Gastroesophageal sphincter (tissue), 4 donors: ENCODE measurements around the gene MITF. TPM values are rescaled to one million over a fixed set of nuclear protein-coding genes. Genes with fewer than 3 reads are reported as not detected.
"Not testable (repeated sequence)": the region's sequence is repeated elsewhere in the genome, so short reads cannot be mapped to it uniquely, and the experiment has no call there.

ENCODE experiments used
- ATAC-seq: fragments of 150-250 bp; one replicate; pipeline ENCODE4 v1.9.1; 2016; ENCODE audit warnings: mild to moderate bottlenecking, moderate library complexity
- H3K27ac ChIP-seq, 4 donors: fragments of 200-600 bp; sonication (generic) in 3 of 4; 1 replicate in 3 of 4; 2 replicates in 1 of 4; pipeline ENCODE4 v1.5.1; 2016 to 2019
- H3K27me3 ChIP-seq: fragments of 200-600 bp; sonication (generic); one replicate; pipeline ENCODE4 v1.5.1; 2019
- H3K36me3 ChIP-seq, 2 donors: fragments of 200-600 bp; sonication (generic); one replicate each; pipeline ENCODE4 v1.5.1; 2019; ENCODE audit warnings: control low read depth in 1 of 2
- H3K4me1 ChIP-seq, 3 donors: fragments of 200-600 bp; sonication (generic); 1 replicate in 2 of 3; 2 replicates in 1 of 3; pipeline ENCODE4 v1.5.1; 2016 to 2019; ENCODE audit warnings: control low read depth in 2 of 3
- H3K4me3 ChIP-seq, 2 donors: fragments of 200-600 bp; sonication (generic); one replicate each; pipeline ENCODE4 v1.5.1; 2019; ENCODE audit warnings: mild to moderate bottlenecking in 1 of 2, moderate library complexity in 1 of 2
- H3K9me3 ChIP-seq, 3 donors: fragments of 200-600 bp; sonication (generic); one replicate each; pipeline ENCODE4 v1.5.1; 2017 to 2019; ENCODE audit warnings: control low read depth in 2 of 3
- EP300 ChIP-seq: sonication (generic); formaldehyde crosslinking; IDR thresholded peaks from one replicate; pipeline ENCODE4 v1.6.1; 2017; ENCODE audit warnings: antibody characterized with exemption, mild to moderate bottlenecking
- POLR2A ChIP-seq, 2 donors: fragments of 450-650 bp; IDR thresholded peaks; one replicate each; pipeline ENCODE4 v1.6.1; 2017; ENCODE audit warnings: antibody characterized with exemption in 2 of 2, mild to moderate bottlenecking in 2 of 2, moderate library complexity in 1 of 2
- POLR2AphosphoS5 ChIP-seq: sonication (generic); formaldehyde crosslinking; IDR thresholded peaks from one replicate; pipeline ENCODE4 v1.6.1; 2017; ENCODE audit warnings: antibody characterized with exemption
- WGBS, 2 donors: methylation state at CpG; one replicate each; pipeline ENCODE4 v1.1.5; 2018; ENCODE audit warnings: low coverage in 1 of 2; 5-methylcytosine and 5-hydroxymethylcytosine counted together
- total RNA-seq, 4 donors: library from RNA; depleted of rRNA; stranded (reverse); fragments of >200 nt; gene quantifications; one replicate each; pipeline ENCODE4 v1.1.0, GENCODE V29; 2016
- TF ChIP-seq, protein P1 (sequence below), 4 experiments: fragments of 200-600 bp in 2 of 4; fragments of 450-650 bp in 2 of 4; sonication (generic) in 1 of 4; IDR thresholded peaks; one replicate each; pipeline ENCODE4 v1.5.1; 2017 to 2019; ENCODE audit warnings: antibody characterized with exemption in 4 of 4, mild to moderate bottlenecking in 2 of 4, moderate library complexity in 2 of 4

MITF gene
- total RNA-seq, 4 donors from 2014 or later, result 44.8 to 86.8 (median 77.9) TPM

GRCh38 chr3:69791919-69792399 lies 52.7 kb downstream of the MITF start:
- H3K36me3 ChIP-seq, result no peaks in the 10 kb centered on the region
- peak; percentile 57 for ATAC-seq
- no peaks in the 10 kb centered on the region for H3K9me3 ChIP-seq
- WGBS, 2 donors, result 20 to 23% methylated on average over 3 of the region's 3 CpGs
- H3K4me3 ChIP-seq, result no peak overlapping the region
- peak overlapping the region in 3 of 4 donors; percentile 21 to 62 (median 44) for H3K27ac ChIP-seq
- H3K4me1 ChIP-seq, result peaks cover 11 to 77% (median 19%) of the 10 kb centered on the region in 3 donors
- TF ChIP-seq, protein P1, sequence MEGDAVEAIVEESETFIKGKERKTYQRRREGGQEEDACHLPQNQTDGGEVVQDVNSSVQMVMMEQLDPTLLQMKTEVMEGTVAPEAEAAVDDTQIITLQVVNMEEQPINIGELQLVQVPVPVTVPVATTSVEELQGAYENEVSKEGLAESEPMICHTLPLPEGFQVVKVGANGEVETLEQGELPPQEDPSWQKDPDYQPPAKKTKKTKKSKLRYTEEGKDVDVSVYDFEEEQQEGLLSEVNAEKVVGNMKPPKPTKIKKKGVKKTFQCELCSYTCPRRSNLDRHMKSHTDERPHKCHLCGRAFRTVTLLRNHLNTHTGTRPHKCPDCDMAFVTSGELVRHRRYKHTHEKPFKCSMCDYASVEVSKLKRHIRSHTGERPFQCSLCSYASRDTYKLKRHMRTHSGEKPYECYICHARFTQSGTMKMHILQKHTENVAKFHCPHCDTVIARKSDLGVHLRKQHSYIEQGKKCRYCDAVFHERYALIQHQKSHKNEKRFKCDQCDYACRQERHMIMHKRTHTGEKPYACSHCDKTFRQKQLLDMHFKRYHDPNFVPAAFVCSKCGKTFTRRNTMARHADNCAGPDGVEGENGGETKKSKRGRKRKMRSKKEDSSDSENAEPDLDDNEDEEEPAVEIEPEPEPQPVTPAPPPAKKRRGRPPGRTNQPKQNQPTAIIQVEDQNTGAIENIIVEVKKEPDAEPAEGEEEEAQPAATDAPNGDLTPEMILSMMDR (IDR thresholded peaks at IDR 0.05), result peak; percentile 17 to 78 (median 64)
- no peak for TF ChIP-seq EP300
- H3K27me3 ChIP-seq, result no peaks in the 10 kb centered on the region

DNA sequence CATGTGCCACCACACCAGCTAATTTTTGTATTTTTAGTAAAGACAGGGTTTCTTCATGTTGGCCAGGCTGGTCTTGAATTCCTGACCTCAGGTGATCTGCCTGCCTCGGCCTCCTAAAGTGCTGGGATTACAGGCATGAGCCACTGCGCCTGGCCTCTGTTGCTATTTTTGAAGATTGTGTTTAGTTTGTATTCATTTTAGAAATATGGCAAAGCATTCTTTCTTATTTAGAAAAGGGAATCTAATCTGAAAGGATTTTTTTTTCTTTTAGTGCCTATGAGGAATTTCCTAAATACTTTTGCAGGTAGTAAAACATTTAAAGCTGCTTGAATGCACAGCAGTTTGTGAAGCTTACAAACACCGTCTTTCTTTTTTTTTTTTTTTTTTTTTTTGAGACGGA lies 56.9 kb downstream of the MITF start:
- ATAC-seq, H3K9me3 ChIP-seq, H3K27me3 ChIP-seq, H3K36me3 ChIP-seq, H3K4me3 ChIP-seq: not testable (repeated sequence)
- peak overlapping the region in 1 of 4 donors; percentile 5 for H3K27ac ChIP-seq
- H3K4me1 ChIP-seq, result peaks cover 8 to 59% (median 9%) of the 10 kb centered on the region in 3 donors
- WGBS, 2 donors, result 42 to 56% methylated on average over 2 to 3 of the region's 4 CpGs

DNA sequence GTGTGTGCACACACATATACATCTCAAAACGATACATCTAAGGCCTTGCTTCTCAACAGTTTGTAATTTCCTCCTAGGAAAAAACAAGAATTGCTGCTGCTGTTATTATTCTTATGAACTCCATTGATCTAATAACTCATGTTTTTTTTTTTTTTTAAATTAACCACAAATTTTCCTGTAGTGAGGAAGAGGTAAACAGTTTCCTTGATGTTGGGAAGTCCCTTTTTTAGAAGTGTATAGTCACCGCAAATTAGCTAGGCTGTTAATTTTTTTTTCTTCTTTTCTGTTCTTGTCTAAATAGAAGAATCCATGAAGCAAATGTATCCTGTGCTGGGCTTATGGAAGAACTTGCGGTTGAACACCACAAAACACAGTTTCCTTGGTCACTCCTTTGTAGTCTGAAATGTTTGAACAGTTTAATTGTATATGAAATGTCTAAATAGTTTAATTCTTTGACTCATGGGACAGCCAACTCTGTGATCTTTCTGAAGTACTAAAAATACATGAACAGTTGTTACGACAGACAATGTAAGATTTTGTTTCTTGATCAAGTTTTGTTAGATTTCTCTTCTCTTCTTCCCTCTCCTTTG lies 64.5 kb downstream of the MITF start:
- WGBS, 2 donors, result 24 to 36% methylated on average over 4 of the region's 4 CpGs
- H3K9me3 ChIP-seq, result no peaks in the 10 kb centered on the region
- H3K4me3 ChIP-seq, result no peak overlapping the region
- no peaks in the 10 kb centered on the region for H3K36me3 ChIP-seq
- H3K27me3 ChIP-seq, result no peaks in the 10 kb centered on the region
- TF ChIP-seq POLR2A (IDR thresholded peaks at IDR 0.05) (no peak), EP300 (no peak), POLR2AphosphoS5 (no peak)
- TF ChIP-seq, protein P1 (IDR thresholded peaks at IDR 0.05), result no peak
- H3K27ac ChIP-seq, result peak overlapping the region; percentile 15 to 61 (median 52)
- H3K4me1 ChIP-seq, result peaks cover 8 to 58% (median 9%) of the 10 kb centered on the region in 3 donors
- no peak for ATAC-seq

DNA sequence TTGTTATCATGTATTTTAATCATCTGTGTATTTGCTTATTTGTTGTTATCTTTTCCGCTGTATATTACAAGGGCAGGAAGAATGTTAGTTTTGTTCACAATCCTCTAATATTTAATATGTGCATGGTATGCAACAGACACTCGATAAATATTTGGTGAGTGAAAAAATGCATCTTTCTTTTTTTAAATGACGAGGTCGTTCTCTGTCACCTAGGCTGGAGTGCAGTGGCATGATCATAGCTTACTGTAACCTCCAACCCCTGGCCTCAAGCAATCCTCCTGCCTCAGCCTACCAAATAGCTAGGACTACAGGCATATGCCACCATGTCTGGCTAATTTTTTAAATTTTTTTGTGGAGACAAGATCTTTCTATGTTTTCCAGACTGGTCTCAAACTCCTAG lies 66.2 kb downstream of the MITF start:
- 82 to 98% methylated on average over 4 of the region's 4 CpGs for WGBS, 2 donors
- no peak overlapping the region for H3K27ac ChIP-seq
- H3K36me3 ChIP-seq, result no peaks in the 10 kb centered on the region
- peaks cover 8 to 75% (median 9%) of the 10 kb centered on the region in 3 donors for H3K4me1 ChIP-seq
- no peak overlapping the region for H3K4me3 ChIP-seq
- no peaks in the 10 kb centered on the region for H3K9me3 ChIP-seq
- no peaks in the 10 kb centered on the region for H3K27me3 ChIP-seq
- TF ChIP-seq EP300, result no peak
- TF ChIP-seq, protein P1 (IDR thresholded peaks at IDR 0.05), result no peak
- no peak for TF ChIP-seq POLR2A (IDR thresholded peaks at IDR 0.05)
- TF ChIP-seq POLR2AphosphoS5, result no peak
- ATAC-seq, result no peak

GRCh38 chr3:69806735-69807438 lies 67.6 kb downstream of the MITF start:
- peak overlapping the region in 1 of 4 donors; percentile 25 for H3K27ac ChIP-seq
- H3K4me1 ChIP-seq, result peaks cover 9 to 87% (median 15%) of the 10 kb centered on the region in 3 donors
- H3K4me3 ChIP-seq, result no peak overlapping the region
- no peaks in the 10 kb centered on the region for H3K9me3 ChIP-seq
- H3K27me3 ChIP-seq, result no peaks in the 10 kb centered on the region
- TF ChIP-seq, protein P1 (IDR thresholded peaks at IDR 0.05), result no peak
- TF ChIP-seq EP300, result no peak
- TF ChIP-seq POLR2A (IDR thresholded peaks at IDR 0.05), result no peak
- TF ChIP-seq POLR2AphosphoS5, result no peak
- H3K36me3 ChIP-seq, result no peaks in the 10 kb centered on the region
- ATAC-seq, result no peak
- 71 to 88% methylated on average over 1 of the region's 1 CpG for WGBS, 2 donors
